Umbilical cord (tissue), 2 donors: ENCODE measurements around the gene ASXL2. TPM values are rescaled to one million over a fixed set of nuclear protein-coding genes. Genes with fewer than 3 reads are reported as not detected.
A peak's percentile ranks its signal among the peaks of the same experiment; 100 is the strongest.

Experiments used
- DNase-seq: peaks from one replicate; pipeline ENCODE4 v3.0.0-alpha.2; 2015; ENCODE audit warnings: low spot score
- total RNA-seq: library from RNA; depleted of rRNA; stranded (reverse); fragments of >200 nt; gene quantifications from one replicate; pipeline ENCODE4 v1.2.3, GENCODE V29; 2014; ENCODE audit warnings: low replicate concordance; ENCODE audit not compliant: insufficient read depth

Gene ASXL2
- total RNA-seq, 1 donor from 2014 or later: 7.9 TPM

GRCh38 chr2:25805987-25806386 lies 72.3 kb downstream of the ASXL2 start:
- DNase-seq: no peak

GRCh38 chr2:25804338-25804737 lies 73.9 kb downstream of the ASXL2 start:
- no peak for DNase-seq

GRCh38 chr2:25799301-25799700 lies 79.0 kb downstream of the ASXL2 start:
- DNase-seq: no peak

GRCh38 chr2:25797620-25798488 lies 80.4 kb downstream of the ASXL2 start:
- DNase-seq: no peak

GRCh38 chr2:25794544-25795276 lies 83.6 kb downstream of the ASXL2 start:
- DNase-seq: no peak

GRCh38 chr2:25790074-25790790 lies 88.1 kb downstream of the ASXL2 start:
- DNase-seq: no peak

- DNase-seq: no peak
These were observed 89.8 kb downstream of the ASXL2 start for GRCh38 chr2:25788457-25788856.

GRCh38 chr2:25787020-25787419 lies 91.3 kb downstream of the ASXL2 start:
- DNase-seq: no peak

GRCh38 chr2:25784404-25784803 lies 93.9 kb downstream of the ASXL2 start:
- DNase-seq: no peak

GRCh38 chr2:25777077-25777476 lies 101.2 kb downstream of the ASXL2 start:
- DNase-seq: no peak

GRCh38 chr2:25772078-25772477 lies 106.2 kb downstream of the ASXL2 start:
- DNase-seq: no peak

GRCh38 chr2:25763575-25763974 lies 114.7 kb downstream of the ASXL2 start:
- DNase-seq: no peak

- DNase-seq: no peak
These were observed 118.0 kb downstream of the ASXL2 start for GRCh38 chr2:25760297-25760696.

GRCh38 chr2:25758348-25758747 lies 119.9 kb downstream of the ASXL2 start:
- DNase-seq: no peak

- DNase-seq: peak; percentile 51
These were observed 120.4 kb downstream of the ASXL2 start for GRCh38 chr2:25757906-25758305.

GRCh38 chr2:25756536-25756935 lies 121.8 kb downstream of the ASXL2 start:
- no peak for DNase-seq

GRCh38 chr2:25749676-25750075 lies 128.6 kb downstream of the ASXL2 start:
- DNase-seq: no peak

GRCh38 chr2:25744055-25744454 lies 134.2 kb downstream of the ASXL2 start:
- DNase-seq: no peak

GRCh38 chr2:25743132-25743830 lies 135.0 kb downstream of the ASXL2 start:
- DNase-seq: no peak

GRCh38 chr2:25742501-25742900 lies 135.8 kb downstream of the ASXL2 start:
- DNase-seq: no peak

GRCh38 chr2:25740810-25741381 lies 137.4 kb downstream of the ASXL2 start:
- no peak for DNase-seq
